ENCODE results near the gene OR2L8.
"Not testable (repeated sequence)": the region's sequence is repeated elsewhere in the genome, so short reads cannot be mapped to it uniquely, and the experiment has no call there.

GRCh38 chr1:247936965-247937734, 11.5 kb upstream of the OR2L8 start:
- TF ChIP-seq CTCF (IDR thresholded peaks at IDR 0.05) = peak in 1 of 3 experiments; percentile 50
- TF ChIP-seq EP300 (IDR thresholded peaks at IDR 0.05) = not testable (repeated sequence)
